ENCODE data around the gene TMCO6.
A peak's percentile ranks its signal among the peaks of the same experiment; 100 is the strongest.

The TMCO6 gene

GRCh38 chr5:140674211-140674610, 35.0 kb downstream of the TMCO6 start:
- no peak for DNase-seq

DNA sequence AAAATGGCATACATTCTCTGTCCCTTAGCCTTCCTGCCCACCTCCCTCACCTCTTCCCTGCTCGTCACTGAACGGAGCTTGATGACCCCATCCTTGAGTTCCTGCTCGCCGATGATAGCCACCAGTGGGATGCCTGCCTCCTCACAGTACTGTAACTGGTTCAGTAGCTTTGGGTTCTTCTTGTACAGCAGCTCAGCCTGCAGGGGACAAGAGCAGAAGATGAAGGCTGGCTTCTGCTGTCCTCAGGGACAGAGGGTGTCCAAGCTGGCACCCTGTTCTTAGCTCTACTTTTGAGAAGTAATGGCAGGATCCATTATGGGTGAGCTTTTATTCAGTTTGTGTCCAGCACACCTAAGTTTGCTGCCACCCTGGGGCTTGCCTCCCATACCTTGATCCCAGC, 35.4 kb downstream of the TMCO6 start:
- DNase-seq: no peak

DNA sequence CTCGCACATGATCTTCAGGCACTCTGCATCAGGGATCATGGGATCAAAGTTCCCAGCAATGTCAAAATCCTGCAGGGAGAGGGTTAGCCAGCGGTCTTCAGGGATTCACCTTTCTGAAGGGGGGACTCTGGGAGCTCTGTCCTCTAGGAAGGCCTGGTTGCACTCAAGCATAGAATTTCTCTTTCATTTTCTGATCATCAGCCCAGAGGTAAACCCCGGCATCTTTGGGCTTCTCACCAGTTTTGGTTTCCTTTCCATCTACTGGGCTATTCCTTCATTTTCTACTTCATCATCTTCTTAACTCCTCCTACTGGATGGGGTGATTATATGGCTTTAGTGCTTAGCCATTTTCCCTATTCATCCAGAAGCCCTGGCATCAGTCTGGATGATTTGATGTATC, 38.7 kb downstream of the TMCO6 start:
- DNase-seq: no peak

DNA sequence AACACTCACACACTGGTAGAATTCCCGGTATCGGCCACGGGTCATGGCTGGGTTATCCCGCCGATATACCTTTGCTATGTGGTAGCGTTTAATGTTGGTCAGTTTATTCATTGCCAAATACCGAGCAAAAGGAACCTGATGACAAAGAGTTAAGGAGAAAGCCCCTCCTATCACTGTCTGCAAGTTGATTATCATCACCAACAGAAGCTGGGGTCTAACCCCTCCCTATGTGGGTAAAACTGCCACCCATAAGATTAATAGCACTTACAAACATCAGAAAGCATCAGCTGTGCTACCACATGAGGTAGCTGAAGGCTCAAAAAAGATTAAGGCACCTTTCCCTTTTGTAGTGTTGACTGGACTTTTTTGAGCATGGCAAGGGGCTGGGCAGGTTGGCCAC, 39.7 kb downstream of the TMCO6 start:
- DNase-seq: no peak

DNA sequence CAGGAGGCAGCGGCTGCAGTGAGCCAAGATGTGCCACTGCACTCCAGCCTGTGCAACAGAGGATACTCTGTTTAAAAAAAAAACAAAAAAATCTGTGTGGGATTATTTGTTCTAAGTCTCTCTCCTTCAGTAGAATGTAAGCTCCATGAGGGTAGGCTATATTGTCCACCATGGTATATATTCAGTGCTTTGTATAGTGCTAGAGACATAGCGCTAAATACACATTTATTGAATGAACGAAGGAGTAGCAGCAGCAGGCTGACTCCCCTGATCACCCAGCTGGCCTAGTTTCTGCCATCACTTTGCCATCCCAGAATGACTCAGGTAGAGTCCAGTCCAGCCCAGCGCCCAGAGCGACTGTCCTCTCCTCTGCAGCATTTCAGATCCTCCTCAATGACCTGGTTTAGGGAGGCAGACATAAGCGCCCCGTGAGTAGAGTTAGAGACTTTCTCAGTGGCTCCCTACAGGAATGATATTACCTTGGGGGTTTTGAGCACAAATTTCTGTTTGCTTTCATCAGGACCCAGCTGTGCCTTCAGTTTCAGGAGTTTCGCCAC, 51.2 kb downstream of the TMCO6 start:
- no peak for DNase-seq

GRCh38 chr5:140690941-140691924, 52.0 kb downstream of the TMCO6 start, which contains the start of the genes HARS1 and HARS2:
Gene HARS1, minus strand, starts transcription at chr5:140691370. Its CDS starts 66 bp downstream, at chr5:140691304.
Gene HARS2, plus strand, starts transcription at chr5:140691455. Its CDS starts 194 bp downstream, at chr5:140691649.
- peak; percentile 95 for DNase-seq

DNA sequence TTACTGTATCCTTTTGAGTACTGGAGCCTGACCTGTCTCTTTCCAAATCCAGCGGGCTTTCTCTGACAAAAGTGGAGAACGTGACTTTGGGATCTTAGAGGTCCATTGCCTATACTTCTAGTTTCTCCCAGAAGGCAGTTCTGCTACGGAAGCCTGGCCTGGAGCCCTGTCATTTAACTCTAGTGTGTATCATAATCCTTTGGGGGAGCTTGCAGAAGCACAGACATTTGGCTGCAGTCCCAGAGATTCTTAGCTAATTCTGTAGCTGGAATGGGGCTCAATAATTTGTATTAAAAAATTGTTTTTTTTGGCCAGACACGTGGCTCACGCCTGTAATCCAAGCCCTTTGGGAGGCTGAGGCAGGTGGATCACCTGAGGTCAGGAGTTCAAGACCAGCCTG, 55.0 kb downstream of the TMCO6 start:
- DNase-seq: no peak
